Effector memory CD8-positive, alpha-beta T cell (primary cell): ENCODE measurements around the gene CDK9.
"Not testable (repeated sequence)": the region's sequence is repeated elsewhere in the genome, so short reads cannot be mapped to it uniquely, and the experiment has no call there.

Source experiments
- ATAC-seq: fragments of 150-1000 bp; cut with Tn5 transposase; replicated peaks from 2 replicates; pipeline ENCODE4 v1.10.0; 2021; ENCODE audit warnings: mild to moderate bottlenecking, moderate library complexity
- DNase-seq, 3 experiments: peaks; one replicate each; pipeline ENCODE4 v3.0.0; 2021
- H3K27ac Mint-ChIP-seq, 2 donors: one replicate each; pipeline ENCODE4 v1.8.0; 2022; ENCODE audit warnings: mild to moderate bottlenecking in 2 of 2, mixed read lengths in 2 of 2, moderate library complexity in 2 of 2
- H3K27me3 Mint-ChIP-seq, 2 donors: one replicate each; pipeline ENCODE4 v1.8.0; 2022; ENCODE audit warnings: mixed read lengths in 2 of 2
- H3K36me3 Mint-ChIP-seq: one replicate; pipeline ENCODE4 v1.8.0; 2022; ENCODE audit warnings: mild to moderate bottlenecking, moderate library complexity, mixed read lengths; ENCODE audit not compliant: insufficient read depth
- H3K4me1 Mint-ChIP-seq, 2 donors: one replicate each; pipeline ENCODE4 v1.8.0; 2022; ENCODE audit warnings: low read depth in 2 of 2, mixed read lengths in 2 of 2
- H3K4me3 Mint-ChIP-seq, 2 donors: one replicate each; pipeline ENCODE4 v1.8.0; 2022; ENCODE audit warnings: mild to moderate bottlenecking in 2 of 2, mixed read lengths in 2 of 2, moderate library complexity in 2 of 2
- H3K9me3 Mint-ChIP-seq, 2 donors: one replicate each; pipeline ENCODE4 v1.8.0; 2022; ENCODE audit warnings: mixed read lengths in 2 of 2

Gene CDK9

DNA sequence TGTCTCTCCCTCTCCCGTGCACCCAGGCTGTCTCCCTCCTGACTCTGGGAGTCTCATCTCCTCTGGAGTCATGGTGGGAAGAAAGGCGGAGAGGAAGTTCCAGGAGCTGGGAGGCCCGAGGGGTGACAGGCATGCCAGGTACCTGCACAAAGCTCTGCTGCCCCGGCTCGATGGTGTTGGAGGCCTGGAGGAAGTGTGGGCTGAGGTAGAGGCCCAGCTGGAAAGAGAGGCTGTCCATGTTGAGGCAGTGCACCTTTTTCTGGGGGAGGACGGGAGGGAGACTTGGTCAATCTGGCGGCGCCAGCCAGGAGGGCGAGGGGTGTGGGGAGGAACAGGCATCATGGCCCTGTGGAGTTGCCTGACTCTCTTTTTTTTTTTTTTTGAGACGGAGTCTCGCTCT, 32.7 kb downstream of the CDK9 start:
- Mint-ChIP-seq H3K27me3 (no peaks in the 10 kb centered on the region), H3K4me1 (peaks cover 3 to 5% of the 10 kb centered on the region in 2 donors), H3K4me3 (no peak overlapping the region), H3K36me3 (peaks cover 34% of the 10 kb centered on the region), H3K27ac (peak overlapping the region in 1 of 2 donors; percentile 86), H3K9me3 (no peaks in the 10 kb centered on the region)
- no peak for ATAC-seq
- no peak for DNase-seq

DNA sequence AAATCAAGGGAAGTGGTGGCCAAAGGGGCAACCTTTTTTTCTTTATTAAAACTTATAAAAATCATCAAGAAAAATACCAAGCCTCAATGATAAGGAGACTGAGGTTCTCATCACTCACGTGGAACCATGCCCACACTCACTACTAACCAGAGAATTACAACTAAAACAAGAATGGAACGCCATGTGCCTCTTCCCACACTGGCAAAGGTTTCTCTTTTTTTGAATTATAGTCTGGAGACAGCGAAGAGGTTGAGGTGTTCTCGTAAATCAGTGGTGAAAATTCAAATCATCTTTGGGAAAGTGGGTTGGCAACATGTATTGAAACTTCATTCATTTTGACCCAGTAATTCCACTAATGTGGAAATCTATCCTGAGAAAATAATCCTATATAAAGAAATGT, 36.3 kb downstream of the CDK9 start:
- Mint-ChIP-seq H3K4me1 (peaks cover 3 to 5% of the 10 kb centered on the region in 2 donors), H3K4me3 (no peak overlapping the region), H3K36me3 (peaks cover 28% of the 10 kb centered on the region), H3K27ac (no peak overlapping the region), H3K27me3 (no peaks in the 10 kb centered on the region), H3K9me3 (no peaks in the 10 kb centered on the region)
- DNase-seq = no peak
- no peak for ATAC-seq

DNA sequence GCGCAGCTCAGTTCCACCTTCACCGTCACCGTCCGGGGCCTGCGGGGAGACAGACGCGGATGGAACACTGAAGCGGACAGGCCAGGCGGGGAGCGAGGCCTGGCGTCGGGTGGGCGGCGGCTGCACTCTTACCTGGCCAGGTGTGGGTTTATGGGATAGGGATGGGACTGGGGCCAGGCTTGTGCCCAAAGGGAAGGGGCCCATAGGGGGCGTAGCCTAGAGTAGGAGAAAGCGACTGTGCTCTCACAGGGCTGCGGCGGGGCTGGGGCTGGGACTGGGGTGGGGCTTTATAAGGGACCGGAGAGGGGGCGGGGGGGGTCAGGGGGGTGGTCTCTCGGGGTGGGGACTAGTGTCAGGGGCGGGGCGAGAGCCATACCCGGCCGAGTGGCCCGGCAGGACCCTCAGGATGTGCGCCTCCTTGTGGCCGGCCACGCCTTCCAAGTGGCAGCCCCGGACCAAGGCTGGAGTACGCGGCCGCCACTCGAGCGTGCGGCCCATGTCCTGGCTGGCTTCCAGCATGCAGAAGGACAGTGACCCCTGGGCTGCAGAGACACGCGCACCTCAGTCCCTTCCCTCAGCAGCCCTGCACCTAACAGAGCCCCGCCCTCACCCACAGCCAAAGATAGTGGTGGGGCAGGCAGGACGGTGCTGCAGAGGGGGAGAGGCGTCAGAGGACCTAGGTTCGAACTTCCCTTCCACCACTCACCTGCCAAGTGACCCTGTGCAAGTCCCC, 39.7 kb downstream of the CDK9 start:
- Mint-ChIP-seq H3K36me3 (peaks cover 23% of the 10 kb centered on the region), H3K4me3 (no peak overlapping the region), H3K27me3 (no peaks in the 10 kb centered on the region), H3K9me3 (no peaks in the 10 kb centered on the region), H3K4me1 (peaks cover 0 to 8% of the 10 kb centered on the region in 2 donors), H3K27ac (peak overlapping the region in 1 of 2 donors; percentile 76)
- DNase-seq = no peak
- no peak for ATAC-seq

DNA sequence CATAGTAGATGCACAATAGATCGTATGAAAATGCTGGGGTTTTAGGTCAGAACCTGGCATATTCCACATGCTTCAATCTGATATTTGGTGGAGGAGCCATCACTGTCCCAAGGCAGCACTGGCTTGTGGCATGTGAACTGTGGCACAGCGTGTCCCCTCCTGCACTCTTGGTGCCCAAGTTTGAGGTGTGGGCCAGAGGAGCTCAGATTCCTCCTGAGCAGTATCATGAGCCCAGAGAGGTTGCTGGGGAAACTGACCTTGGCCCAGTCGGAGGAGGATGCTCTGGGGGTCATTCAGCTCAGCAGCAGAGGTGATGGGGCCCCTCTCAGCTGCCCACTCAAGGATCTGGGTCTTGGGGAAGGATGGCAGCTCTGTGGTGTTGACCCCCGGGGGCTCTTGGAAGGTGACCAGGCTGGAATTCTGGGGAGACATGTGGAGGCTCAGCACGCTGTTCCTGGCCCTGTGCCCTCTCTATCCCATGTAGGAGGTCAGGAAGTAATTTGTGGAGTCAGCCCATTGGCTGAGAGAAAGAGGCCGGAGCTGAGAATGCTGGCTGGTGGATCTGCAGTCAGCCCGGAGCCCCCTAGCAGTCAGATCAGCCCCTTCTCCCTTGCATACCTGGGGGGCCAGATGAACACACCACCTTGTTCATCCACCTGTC, 40.5 kb downstream of the CDK9 start:
- H3K4me3 Mint-ChIP-seq = no peak overlapping the region
- DNase-seq (no peak), ATAC-seq (no peak)
- peaks cover 0 to 8% of the 10 kb centered on the region in 2 donors for H3K4me1 Mint-ChIP-seq
- H3K36me3 Mint-ChIP-seq = peaks cover 27% of the 10 kb centered on the region
- peak overlapping the region in 1 of 2 donors; percentile 76 for H3K27ac Mint-ChIP-seq
- H3K9me3 Mint-ChIP-seq = no peaks in the 10 kb centered on the region
- no peaks in the 10 kb centered on the region for H3K27me3 Mint-ChIP-seq

DNA sequence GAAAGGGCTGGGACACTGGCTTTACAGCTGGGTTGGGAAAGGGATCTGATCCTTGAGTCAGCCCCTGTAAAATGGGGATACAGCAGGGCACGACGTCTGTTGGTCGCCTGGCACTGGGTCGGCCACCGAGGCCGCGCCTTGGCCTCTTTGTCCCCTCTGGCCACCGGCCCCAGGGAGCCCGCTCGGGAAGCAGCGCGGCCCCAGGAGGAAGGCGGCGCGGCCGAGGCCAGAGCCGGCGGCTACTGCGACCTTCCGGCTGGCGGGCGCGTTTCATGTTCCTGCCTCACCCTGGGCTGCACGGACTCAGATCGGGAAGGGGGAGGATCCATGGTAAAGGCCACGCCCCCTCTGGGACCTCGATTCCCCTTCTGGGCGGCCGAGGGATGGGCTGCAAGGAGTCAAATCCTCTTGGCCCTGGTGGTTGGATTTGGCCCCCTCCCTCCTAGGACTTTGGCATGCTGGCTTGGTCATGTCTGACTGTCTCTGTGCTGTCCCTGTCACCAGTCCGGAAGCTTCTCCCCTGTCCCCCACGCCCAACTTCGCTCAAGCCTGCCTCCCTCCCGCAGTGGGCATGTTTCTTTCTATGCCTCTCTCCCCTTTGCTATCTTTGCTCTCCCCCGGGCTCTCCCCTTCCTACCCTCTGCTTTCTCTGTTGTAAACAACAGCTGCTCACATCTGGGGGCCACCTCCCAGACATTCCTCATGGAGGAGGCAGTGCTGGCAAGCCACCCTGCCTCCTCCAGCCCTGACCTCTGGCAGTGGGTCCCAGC, 42.6 kb downstream of the CDK9 start:
- no peaks in the 10 kb centered on the region for H3K9me3 Mint-ChIP-seq
- no peaks in the 10 kb centered on the region for H3K27me3 Mint-ChIP-seq
- no peak for ATAC-seq
- no peak for DNase-seq
- H3K4me1 Mint-ChIP-seq = peaks cover 1 to 8% of the 10 kb centered on the region in 2 donors
- H3K4me3 Mint-ChIP-seq = no peak overlapping the region
- peak overlapping the region; percentile 86 to 93 for H3K27ac Mint-ChIP-seq
- H3K36me3 Mint-ChIP-seq = peaks cover 22% of the 10 kb centered on the region

DNA sequence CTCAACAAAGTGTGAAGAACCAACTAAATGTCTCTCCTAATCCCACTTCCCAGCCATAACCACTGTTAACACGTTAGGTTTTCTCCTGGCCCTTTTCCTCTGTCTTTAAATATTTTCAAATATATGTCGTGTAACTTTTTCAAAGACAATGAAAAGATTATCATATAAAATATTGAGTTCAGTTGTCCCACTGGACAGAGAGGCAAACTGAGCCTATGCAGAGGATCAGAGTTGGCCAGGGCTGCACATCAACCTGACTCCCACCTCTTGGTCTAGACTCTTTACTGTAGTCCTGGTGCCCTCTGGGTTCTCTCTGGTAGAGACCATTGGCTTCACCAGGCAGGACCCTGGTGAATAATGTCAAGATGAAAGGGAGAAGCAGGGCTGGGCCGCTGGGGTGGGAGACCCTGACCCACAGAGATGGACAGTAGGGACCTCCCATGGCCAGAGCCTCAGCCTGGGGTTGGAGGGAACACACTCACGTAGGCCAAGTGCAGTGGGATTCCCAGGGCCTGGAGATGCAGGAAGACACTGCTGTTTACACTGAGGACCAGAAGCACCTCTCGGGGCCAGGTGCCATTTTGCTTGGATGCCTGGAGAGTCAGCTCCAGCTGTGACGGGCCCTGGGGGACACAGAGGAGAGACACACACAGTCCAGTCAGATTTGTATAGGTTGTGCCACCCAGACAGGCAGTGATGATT, 43.5 kb downstream of the CDK9 start:
- H3K9me3 Mint-ChIP-seq = no peaks in the 10 kb centered on the region
- no peaks in the 10 kb centered on the region for H3K27me3 Mint-ChIP-seq
- peaks cover 22% of the 10 kb centered on the region for H3K36me3 Mint-ChIP-seq
- no peak for ATAC-seq
- peaks cover 1 to 8% of the 10 kb centered on the region in 2 donors for H3K4me1 Mint-ChIP-seq
- DNase-seq = no peak
- no peak overlapping the region for H3K4me3 Mint-ChIP-seq
- H3K27ac Mint-ChIP-seq = peak overlapping the region; percentile 86 to 93

DNA sequence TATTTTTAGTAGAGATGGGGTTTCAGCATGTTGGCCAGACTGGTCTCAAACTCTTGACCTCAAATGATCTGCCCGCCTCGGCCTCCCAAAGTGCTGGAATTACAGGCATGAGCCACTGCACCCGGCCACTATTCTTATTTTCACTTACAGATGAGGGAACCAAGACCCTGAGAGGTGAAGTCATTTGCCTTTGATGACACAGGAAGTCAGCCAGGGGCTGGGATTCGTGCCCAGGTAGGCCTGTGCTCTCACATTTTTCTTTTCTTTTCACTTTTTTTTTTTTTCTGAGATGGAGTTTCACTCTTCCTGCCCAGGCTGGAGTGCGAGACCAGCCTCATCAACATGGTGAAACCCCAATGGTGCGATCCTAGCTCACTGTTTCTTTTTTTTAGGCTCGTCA, 46.4 kb downstream of the CDK9 start:
- H3K36me3 Mint-ChIP-seq = peaks cover 10% of the 10 kb centered on the region
- ATAC-seq (no peak), DNase-seq (no peak)
- H3K27me3 Mint-ChIP-seq = no peaks in the 10 kb centered on the region
- H3K27ac Mint-ChIP-seq = peak overlapping the region in 1 of 2 donors; percentile 58
- H3K4me1 Mint-ChIP-seq = peaks cover 3 to 8% of the 10 kb centered on the region in 2 donors
- no peaks in the 10 kb centered on the region for H3K9me3 Mint-ChIP-seq
- H3K4me3 Mint-ChIP-seq = no peak overlapping the region

DNA sequence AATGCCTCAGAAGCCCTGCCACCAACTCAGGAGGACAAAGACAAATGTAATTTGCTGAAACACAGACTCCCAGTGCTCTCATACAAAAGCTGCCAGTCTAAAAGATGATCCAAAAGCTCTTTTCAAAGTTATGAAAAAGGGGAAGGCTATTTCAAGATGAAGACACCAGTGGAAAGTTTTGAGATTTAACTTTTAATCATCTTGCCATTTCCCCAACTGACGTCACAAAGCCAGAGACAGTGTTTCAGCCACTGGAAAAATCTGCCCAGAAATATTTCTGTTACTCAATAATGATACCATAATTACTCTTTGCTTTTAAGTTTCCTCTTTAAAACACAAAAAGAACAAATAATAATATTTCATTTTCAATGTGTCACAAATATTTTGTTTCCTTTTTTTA, 47.7 kb downstream of the CDK9 start:
- Mint-ChIP-seq H3K9me3 (no peaks in the 10 kb centered on the region), H3K4me1 (peaks cover 3 to 8% of the 10 kb centered on the region in 2 donors), H3K27ac (no peak overlapping the region), H3K27me3 (no peaks in the 10 kb centered on the region), H3K4me3 (no peak overlapping the region), H3K36me3 (peaks cover 10% of the 10 kb centered on the region)
- ATAC-seq (no peak), DNase-seq (no peak)

DNA sequence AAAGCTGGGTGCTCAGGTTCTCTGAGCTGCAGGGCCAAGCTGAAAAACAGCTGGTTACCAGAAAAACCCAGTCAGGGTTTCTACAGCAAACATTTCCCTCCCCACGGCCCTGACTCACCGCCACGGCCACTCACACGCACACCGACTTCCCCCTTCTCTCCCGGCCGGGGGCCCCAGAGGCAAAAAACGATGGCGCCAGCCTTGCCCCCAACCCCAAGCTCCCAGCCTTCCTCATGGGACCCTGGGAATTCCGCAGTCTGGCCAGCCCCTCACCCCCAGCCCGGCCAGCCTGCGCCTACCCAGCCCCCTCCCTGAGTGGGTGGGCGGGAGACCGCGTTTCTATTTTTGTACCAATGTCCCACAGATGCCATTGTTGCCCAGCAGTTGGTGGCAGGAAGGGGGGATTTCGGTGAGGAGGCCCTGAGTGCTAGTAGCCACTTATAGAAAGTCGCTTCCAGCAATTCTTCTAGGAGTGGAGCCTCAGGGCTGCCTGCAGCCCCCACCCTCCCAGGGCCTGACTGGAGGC, 50.2 kb downstream of the CDK9 start:
- no peaks in the 10 kb centered on the region for H3K9me3 Mint-ChIP-seq
- H3K27ac Mint-ChIP-seq = peak overlapping the region in 1 of 2 donors; percentile 41
- peaks cover 0 to 3% of the 10 kb centered on the region in 2 donors for H3K4me1 Mint-ChIP-seq
- DNase-seq (no peak), ATAC-seq (no peak)
- H3K27me3 Mint-ChIP-seq = no peaks in the 10 kb centered on the region
- no peak overlapping the region for H3K4me3 Mint-ChIP-seq
- peaks cover 4% of the 10 kb centered on the region for H3K36me3 Mint-ChIP-seq

DNA sequence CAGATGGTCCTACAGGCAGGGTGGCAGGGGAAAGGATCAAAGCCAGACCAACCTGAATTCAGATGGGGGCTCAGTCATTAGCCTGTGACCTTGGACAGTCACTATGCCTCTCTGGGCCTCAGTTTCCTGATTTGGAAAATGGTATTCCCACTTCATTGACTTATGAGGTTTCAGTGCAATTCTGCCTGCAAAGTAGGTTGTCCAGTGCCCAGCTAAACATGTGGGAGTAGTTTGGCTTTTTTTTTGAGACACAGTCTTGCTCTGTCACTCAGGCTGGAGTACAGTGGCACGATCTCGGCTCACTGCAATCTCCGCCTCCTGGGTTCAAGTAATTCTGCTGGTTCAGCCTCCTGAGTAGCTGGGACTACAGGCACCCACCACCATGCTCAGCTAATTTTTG, 50.7 kb downstream of the CDK9 start:
- ATAC-seq, H3K36me3 Mint-ChIP-seq, H3K4me3 Mint-ChIP-seq, H3K4me1 Mint-ChIP-seq, H3K27me3 Mint-ChIP-seq, H3K9me3 Mint-ChIP-seq, DNase-seq: not testable (repeated sequence)
- H3K27ac Mint-ChIP-seq = peak overlapping the region in 1 of 2 donors; percentile 41

DNA sequence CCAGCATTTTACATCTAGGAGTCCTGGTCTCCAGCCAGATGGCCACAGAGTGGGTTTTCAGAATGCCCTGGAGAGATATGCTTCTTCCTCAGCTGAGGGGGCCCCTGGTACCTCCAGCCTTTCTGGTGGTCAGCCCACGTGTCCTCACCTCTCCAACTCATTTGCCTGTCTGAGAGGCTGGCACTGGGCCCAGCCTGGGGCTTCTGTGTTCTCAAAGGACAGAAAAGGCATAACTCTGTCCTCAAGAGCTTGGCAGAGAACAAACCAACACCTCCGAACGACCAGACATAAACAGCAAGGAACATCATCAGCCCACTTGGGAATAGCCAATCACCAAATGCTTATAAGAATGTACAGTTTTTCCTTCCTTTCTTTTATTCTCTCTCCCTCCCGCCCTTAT, 51.5 kb downstream of the CDK9 start:
- no peaks in the 10 kb centered on the region for H3K36me3 Mint-ChIP-seq
- no peak for DNase-seq
- no peak overlapping the region for H3K4me3 Mint-ChIP-seq
- peak overlapping the region; percentile 4 to 59 for H3K27ac Mint-ChIP-seq
- H3K9me3 Mint-ChIP-seq = no peaks in the 10 kb centered on the region
- no peak for ATAC-seq
- no peaks in the 10 kb centered on the region for H3K27me3 Mint-ChIP-seq
- H3K4me1 Mint-ChIP-seq = peaks cover 0 to 4% of the 10 kb centered on the region in 2 donors

DNA sequence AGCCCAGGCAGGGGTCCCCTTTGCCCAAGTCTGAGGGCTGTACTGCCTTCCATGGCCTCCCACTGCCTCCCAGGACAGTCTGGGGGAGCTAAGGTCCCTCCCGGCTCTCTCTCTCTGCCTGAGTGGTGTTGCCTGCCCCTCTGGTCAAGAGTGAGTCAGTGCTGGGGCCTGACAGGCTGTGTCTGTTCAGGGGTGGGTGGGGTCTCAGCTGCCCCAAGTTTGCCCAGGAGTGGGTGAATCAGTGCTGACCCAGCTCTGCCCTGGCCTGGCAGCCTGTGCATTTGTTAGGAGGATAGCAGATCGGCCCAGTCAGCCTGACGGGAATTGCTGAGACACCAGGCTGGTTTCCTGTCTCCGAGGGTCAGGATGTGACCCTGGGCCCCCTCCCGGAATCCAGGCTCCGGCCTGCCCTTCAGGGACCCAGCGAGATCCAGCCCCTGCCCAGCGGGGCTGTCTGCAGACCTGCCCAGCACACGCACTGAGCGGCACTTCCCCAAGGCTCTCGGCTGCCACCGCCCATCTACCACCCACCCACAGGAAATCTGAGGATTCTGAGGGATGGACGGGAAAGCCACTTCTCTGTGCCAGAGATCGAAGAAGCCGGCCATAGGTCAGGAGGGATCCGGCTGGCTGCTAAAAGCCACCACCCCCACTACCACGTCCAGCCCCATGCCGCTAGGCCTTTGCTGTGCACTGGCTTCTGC, 52.7 kb downstream of the CDK9 start:
- Mint-ChIP-seq H3K4me1 (peaks cover 0 to 3% of the 10 kb centered on the region in 2 donors), H3K27ac (no peak overlapping the region), H3K27me3 (no peaks in the 10 kb centered on the region), H3K4me3 (no peak overlapping the region), H3K36me3 (no peaks in the 10 kb centered on the region), H3K9me3 (no peaks in the 10 kb centered on the region)
- no peak for ATAC-seq
- DNase-seq = no peak
